ENCODE data around the gene CTSL.

GRCh38 chr9:87703636-87704276, 22.2 kb upstream of the CTSL start:
- TF ChIP-seq, protein P1, sequence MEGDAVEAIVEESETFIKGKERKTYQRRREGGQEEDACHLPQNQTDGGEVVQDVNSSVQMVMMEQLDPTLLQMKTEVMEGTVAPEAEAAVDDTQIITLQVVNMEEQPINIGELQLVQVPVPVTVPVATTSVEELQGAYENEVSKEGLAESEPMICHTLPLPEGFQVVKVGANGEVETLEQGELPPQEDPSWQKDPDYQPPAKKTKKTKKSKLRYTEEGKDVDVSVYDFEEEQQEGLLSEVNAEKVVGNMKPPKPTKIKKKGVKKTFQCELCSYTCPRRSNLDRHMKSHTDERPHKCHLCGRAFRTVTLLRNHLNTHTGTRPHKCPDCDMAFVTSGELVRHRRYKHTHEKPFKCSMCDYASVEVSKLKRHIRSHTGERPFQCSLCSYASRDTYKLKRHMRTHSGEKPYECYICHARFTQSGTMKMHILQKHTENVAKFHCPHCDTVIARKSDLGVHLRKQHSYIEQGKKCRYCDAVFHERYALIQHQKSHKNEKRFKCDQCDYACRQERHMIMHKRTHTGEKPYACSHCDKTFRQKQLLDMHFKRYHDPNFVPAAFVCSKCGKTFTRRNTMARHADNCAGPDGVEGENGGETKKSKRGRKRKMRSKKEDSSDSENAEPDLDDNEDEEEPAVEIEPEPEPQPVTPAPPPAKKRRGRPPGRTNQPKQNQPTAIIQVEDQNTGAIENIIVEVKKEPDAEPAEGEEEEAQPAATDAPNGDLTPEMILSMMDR (IDR thresholded peaks at IDR 0.05; ENCODE audit: low read depth, low read length, poor library complexity, severe bottlenecking): no peak
- TF ChIP-seq EZH2phosphoT487 (IDR thresholded peaks at IDR 0.05; ENCODE audit: borderline replicate concordance, low read length): no peak

Data from DOHH2 (cell line).